GM21381 (cell line): ENCODE data around the gene UBXN10.
"Not testable (repeated sequence)": the region's sequence is repeated elsewhere in the genome, so short reads cannot be mapped to it uniquely, and the experiment has no call there.

Source experiments
- ATAC-seq: cut with Tn5 transposase; IDR thresholded peaks from one replicate; pipeline ENCODE4 v1.9.1; 2021; ENCODE audit warnings: mild to moderate bottlenecking, moderate library complexity; ENCODE audit not compliant: unreplicated experiment

The UBXN10 gene

DNA sequence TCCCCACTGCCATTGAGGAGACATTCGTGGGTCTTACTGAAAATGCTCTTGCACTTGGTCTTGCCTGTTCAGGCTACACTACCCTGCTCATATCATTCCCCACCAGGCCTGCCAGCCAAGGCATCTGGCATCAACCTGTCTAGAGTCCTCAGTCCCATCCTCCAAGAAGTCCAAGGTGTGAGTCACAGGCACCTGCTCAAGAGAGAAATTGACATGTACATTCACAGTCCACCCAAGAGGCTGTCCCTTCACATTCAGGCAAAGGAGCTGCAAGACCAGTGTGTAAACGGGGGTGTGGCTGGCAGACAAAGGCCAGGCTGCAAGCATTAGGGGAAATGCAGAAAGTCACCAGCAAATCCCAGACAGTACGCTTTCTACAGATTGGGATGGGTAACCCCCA, 13.5 kb downstream of the UBXN10 start:
- no peak for ATAC-seq

DNA sequence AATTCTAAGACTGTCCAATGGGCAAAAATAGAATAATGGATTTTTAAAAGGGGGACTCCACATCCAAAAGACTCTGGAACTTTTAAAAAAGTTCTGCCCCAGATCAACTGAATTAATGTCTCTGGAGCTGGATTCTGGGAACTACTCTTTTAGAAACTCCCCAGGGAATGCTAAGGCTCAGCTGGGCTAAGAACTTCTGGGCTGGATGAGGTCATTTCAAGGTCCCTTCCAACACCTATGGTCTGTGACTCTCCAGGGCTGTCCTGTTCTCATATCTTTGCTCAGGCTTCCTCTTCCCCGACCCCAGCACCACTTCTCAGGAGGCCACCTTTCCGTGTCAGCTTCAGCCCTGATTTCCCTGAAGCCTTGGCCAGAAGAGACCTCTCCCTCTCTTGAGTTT, 13.9 kb downstream of the UBXN10 start:
- no peak for ATAC-seq

DNA sequence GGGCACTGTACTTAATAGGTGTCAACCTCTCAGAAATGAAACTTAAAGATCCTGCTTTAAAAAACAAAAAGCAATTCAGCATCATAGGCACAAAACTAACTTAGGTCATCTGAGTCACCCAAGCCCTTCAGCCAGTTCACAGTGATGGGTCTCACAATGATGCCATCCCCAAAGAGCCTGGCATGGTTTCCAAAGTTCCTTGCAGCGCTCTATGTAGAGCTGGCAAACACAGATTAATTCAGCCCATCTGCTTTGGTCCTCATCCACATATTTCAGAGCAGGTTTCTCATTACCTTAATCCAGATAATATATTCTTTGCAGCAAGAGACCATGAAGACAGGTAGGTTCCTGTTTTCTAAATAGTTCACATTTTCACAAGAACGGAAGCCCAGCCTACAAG, 15.1 kb downstream of the UBXN10 start:
- ATAC-seq, result no peak

DNA sequence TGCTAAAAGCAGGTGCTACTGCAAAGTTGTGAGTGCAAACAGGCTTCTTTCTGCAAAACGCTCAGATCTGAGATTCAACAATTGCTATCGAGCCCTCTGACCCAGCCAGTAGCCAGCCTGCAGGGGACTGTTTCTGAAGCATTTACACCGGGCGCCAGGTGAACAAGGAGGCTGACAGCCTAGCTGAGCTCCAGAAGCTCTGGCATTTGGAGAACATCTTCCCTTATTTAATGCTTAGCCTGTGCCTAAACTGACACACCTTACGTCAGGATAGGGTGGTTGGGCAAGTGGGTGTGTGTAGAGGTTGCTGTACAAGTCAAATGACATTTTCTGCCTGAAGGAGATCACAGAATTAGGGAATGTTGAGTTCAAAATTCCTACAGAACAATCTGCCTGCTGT, 16.3 kb downstream of the UBXN10 start:
- no peak for ATAC-seq

DNA sequence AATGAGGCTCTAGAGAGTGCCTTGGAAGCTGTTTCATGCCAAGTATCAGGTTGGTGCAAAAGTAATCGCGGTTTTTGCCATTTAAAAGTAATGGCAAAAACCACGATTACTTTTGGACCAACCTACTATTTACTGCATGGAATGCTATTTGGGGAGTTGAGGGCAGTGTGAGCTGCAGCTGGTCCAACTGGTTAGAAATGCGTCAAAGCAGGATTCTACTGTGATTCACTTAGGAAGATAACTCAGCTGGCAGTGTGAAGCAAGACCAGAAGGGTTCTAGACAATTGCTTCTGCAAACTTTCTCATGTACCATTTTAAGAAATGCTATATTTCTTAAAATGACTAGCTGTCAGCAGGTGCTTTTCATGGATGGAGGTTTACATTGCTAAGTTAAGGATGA, 21.6 kb downstream of the UBXN10 start:
- no peak for ATAC-seq

DNA sequence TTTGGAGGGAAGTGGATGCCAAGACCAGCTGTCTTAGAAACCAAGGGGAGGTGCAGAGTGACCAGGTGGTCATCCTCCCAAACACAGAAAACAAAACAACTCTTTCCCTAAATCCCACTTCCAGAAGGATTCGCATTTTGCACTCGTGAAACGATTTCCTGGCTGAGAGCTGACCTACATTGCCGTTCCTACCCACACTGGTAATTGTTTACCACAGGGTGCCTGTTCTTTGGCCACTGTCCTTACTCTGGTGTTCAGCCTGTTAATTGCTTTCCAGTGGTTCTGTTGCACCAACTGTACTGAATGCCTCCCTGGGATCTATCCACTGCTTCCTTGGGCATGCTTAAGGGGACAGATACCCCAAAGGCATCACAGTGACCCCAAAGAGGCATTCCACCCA, 23.6 kb downstream of the UBXN10 start:
- ATAC-seq, result no peak

DNA sequence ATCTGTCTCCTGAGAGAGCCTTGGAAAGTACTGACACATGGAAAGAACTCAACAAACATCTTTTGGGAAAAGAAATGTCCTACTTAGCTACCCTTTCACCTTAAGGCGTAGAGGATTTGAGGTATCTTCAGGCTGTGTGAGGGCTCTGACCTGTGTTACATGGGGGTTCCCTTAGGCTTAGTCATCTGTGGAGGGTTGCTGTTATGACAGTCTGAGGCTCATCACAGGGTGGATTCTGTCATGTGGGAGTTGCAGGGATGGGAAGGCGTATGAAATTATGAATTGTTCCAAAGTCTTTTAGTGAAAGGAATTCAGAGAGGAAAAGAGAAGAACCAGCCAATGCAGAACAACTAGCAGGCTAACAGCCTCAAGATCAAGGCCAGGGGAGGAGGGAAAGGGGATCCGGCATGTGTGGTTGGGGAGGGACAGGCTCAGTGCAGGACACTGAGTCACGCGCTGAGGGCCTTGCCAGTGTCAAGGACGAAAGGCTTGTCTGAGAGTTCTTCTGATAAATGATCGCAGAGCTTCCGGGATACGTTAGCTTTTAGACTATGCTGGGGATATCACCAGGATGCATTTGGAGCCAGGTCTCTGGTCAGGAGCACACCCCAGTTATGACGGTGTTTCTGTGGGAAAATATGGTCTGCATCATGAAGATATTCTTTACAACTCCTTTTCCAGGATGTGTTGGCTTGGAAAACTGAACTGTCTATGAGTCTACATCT, 25.0 kb downstream of the UBXN10 start:
- no peak for ATAC-seq

DNA sequence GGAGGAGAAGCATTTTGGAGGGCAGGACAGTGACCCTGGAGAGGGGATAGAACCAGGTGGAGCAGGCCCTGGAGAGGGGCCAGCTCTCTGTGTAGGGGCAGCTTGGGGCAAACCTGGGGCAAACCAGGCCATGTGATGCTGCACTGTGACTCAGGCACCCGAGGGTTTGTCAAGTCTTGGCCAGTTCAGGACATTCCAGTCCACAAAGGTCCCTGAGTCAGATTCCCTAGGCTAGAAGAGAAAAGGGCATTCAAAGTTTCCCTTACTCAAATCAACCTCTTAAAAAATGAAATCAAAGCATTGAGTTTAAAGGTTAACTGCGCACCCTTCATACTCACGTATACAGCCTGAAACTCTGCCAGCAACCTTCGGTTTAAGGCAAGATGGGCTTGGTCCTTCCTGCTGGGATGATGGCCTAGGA, 25.6 kb downstream of the UBXN10 start:
- no peak for ATAC-seq

DNA sequence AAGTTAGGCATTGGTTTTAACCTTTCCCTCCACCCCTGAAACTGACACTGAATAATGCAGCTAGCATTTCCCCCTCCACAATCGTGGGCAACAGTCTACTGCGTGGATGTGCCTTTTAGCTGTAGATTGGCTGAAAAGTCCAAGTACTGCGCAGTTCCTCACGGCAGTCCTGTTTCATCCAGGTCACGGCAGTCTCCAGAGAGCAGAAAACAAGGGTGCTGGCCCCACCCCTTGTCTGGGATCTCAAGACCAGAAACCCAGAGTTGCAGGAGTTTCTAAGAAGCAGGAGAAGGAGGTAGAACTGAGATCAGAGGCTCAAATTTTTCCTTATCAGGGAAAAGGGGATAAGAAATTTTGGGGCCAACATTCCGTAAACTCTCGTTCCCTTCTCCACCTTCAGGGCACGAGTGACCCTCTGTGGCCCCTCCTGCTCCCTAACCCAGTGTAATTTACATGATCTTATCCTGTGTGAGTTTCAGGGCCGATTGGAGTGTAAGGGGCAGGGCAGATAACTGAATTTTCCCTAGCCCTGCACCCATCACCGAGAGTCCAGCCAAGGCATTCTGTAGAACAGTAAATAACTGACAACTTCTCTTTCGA, 26.3 kb downstream of the UBXN10 start:
- ATAC-seq, result no peak

DNA sequence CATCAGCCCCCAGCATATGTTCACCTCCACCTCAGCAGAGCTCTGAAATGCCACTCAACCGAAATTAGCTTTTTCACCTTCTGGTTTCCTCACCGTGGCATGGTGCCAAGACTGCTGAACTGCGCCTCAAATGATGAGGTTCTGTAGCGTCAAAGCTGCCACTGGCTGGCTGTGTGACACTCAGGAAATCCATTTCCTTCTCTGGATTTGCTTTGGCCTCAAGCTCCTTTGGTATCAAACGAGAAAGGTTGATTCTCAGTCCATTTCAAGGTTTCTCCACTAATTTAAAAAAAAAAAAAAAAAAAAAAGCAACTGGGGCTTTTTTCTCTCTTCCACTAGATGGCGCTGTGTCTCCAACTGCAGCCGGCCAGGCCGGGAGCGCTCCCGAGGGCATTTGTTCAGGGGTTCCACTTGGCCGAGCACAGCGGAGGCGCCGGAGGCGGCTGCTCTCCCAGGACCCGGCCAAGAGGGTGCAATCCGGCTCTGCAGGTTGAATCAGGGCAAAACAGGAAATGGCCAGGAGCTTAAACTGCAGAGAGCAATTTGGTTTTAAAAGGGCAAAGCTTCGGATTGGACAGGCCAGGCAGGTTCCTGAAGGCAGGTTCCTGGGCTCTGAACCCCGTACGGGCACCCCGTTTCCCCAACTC, 26.9 kb downstream of the UBXN10 start:
- no peak for ATAC-seq

DNA sequence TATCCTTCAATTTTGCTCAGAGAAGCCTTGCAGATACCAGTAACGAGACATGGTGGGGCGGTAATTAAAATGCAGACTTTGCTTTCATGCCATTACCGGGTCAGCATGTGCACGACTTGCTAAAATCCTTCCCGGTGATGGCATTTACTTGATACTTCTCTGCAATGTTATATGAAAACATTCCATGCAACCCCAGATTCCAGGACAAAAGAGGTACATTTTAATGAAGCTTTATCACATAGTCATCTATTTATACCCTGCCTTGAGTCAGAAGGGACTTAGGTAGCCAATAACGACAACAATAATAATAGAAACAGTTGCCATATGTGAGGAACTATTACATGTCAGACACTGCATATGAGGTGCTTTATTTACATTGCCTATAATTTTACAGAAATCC, 29.8 kb downstream of the UBXN10 start:
- no peak for ATAC-seq

DNA sequence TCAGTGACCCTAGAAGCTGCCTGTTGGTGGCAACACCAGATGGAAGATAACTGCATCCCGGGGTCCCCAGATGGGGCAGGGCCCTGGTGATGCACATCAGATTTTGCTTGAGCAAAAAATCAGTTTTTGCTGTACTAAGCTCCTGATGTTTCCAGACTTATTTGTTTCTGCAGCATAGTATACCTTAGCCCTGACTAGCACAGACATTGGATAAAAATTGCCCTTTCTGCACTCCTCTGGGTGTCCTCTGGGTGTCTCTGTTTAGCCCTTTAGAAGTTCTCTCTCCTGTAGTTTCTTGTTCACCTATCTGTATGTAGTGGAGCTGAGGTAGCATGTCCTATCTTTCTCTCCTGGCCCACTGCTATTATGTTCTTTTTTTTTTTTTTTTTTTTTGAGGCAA, 30.7 kb downstream of the UBXN10 start:
- no peak for ATAC-seq

DNA sequence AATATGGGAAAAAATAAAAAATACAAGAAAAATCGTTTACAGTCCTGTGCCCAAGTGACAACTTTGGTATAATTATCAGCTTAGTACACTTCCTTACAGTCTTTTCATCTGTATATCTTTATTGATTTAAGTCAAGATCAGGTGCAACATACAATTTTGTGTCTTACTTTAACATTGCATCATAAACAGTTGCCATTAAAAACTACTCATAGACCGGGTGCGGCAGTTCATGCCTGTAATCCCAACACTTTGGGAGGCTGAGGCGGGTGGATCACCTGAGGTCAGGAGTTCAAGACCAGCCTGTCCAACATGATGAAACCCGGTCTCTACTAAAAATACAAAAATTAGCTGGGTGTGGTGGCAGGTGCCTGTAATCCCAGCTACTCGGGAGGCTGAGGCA, 33.2 kb downstream of the UBXN10 start:
- ATAC-seq, result not testable (repeated sequence)

DNA sequence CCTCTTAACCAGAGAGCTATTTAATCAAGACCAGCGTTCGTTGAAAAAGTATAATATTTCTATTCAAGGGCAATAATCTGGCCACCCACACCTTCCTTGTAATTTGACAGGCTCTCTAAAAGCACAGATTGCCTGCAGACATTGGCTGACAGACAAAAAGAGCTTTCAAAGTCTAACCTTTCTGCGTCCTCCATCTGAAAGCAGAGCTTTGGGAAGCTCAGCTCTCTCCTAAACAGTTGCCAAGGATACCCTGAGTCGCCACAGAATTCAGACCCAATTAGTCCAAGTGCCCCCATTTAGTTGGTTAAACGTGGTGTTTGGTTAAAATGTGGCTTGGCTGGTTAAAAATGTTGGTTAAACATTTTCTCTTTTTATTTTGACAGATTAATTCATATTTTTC, 34.1 kb downstream of the UBXN10 start:
- ATAC-seq, result no peak

DNA sequence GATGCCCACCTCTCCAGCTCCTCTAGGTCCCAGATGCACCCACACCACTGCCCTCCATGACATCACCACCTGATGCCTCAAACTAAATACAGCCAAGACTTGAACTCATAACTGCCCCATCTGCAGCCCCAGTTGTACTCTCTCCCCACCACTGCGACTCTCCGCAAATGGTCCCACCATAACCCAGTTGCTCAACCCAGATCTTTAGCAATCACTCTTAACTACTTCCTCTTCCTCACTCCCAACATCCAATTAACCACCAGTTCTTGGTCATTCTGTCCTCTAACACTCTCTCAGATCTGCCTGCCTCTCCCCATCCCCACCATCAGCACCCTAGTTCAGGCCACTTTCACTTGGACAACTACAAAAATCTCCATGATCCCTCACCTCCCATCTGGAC, 37.2 kb downstream of the UBXN10 start:
- no peak for ATAC-seq

DNA sequence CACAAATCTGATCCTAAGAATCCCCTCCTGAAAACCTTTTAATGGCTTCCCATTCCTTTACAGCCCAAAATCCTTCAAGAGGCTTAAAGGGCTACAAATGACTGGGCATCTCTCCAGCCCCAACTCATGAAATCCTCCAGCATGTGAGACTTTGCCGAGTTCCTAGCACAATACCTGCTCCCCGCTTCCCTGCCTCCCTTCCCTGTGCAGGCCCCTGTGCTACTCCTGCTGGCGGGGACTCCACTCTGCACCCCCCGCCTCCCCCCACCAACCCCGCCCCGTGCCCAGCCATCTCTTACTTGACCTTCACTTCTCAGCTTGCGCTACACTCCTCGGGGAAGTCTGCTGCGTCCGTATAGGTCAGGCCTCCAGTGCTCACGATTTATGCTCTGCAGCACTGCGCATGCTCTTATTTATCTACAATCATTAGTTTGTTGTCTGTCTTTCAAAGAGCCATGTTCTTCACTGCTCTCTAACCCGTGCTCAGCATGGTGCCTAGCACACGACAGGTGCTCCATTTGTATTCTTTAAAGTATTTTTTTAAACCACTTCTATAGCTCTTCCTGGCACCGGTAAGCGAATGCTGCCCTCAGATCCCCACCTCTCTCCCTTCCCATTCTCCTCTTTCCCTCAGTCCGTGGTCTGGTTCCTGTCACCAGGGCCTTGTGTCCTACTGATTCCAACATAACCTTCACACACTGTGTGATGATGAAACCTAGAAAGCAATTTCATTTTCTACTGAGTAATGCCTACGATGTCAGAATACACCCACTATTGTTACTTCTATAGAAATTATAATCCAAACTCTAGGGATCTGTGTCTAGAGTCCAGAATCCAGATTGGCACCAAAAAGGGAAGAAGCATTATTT, 37.9 kb downstream of the UBXN10 start:
- ATAC-seq, result no peak

DNA sequence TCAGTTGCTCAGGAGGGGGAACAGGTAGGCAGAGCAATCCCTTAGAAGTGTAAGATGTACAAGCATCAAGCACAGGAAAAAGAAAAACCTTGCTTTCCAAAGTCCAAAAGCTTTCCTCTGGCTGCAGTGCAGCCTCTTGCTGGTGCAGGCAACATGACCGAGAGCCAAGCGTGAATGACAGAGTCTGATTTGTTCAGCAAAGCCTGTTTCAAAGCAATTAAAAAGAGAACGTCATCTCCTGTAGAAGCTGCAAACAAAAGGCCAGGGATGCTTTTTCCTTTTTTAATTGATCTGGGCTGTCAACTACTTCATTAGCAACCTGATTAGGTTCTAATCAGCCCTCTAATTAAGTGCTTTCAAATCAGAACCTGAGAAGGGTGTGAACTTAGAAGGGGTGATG, 38.6 kb downstream of the UBXN10 start:
- ATAC-seq, result no peak

DNA sequence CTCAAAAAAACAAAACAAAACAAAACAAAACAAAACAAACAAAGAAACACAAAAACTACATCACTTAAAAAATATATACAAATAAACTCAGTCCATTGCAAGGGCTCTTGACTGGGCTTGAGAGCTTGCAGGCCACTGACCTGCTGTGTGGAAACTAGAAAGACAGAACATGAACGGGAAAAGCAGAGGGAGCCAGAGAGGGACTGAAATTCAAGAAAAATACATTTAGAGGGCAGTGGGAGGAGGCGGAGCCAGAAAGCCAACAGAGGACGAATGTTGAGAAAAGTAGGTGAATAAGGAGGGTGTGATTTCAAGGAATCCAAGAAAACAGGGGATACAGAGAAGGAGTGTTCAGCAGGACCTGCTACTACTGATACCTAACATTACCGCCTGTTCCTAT, 41.8 kb downstream of the UBXN10 start:
- ATAC-seq, result no peak

DNA sequence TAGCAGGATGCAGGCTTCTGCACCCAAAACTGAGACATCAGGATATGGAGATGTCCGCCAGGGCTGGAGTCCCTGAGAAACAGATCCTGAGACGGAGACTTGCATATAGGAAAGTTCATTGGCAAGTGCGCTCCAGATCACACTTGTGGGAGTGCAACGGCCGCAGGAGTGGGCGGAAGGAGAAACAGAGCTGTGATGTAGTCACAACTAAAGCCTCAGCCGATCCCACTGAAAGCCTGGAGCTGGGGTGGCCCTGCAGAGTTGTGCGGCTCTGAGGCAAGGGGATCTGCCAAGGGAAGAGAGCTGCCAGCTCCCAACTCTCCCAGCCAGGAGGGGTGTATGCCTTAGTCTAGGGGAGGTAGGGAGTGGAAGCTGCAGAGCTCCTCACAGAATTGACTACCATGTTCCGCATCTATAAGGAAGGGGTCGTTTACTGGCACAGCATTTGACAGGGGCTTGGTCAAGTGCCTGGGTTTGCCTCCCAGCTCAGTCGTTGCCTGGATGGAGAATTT, 42.5 kb downstream of the UBXN10 start:
- no peak for ATAC-seq

DNA sequence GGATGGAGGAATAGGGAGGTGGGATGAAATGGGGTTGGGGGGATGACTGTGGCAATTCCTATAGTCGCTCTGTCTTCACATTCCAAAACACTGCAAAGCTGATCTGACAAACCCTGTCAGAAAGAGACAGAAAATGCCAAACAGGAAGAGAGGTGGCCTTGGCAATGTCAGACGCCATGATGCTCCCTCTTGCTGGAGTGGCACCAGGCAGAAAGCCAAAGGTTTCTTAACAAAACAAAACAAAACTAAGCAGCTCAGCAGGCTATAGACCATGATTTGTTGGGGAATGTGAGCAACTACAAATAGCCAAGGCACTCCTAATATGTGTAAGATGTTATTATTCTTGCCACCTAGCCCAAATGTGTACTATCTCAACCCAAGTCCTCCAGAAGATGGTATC, 43.3 kb downstream of the UBXN10 start:
- no peak for ATAC-seq

DNA sequence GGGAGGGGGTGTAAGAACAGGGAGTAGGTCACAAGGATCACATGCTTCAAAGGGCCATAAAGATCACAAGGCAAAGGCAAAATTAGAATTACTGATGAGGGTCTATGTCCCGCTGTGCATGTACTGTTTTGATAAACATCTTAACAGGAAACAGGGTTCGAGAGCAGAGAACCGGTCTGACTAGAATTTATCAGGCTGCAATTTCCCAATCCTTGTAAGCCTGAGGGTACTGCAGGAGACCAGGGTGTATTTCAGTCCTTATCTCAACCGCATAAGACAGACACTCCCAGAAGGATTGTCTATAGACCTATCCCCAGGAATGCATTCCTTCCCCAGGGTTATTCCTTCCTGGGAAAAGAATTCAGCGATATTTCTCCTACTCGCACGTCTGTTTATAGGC, 46.7 kb downstream of the UBXN10 start:
- ATAC-seq, result not testable (repeated sequence)
